ENCODE results near the gene KLHDC10.
"Not testable (repeated sequence)": the region's sequence is repeated elsewhere in the genome, so short reads cannot be mapped to it uniquely, and the experiment has no call there.

Gene KLHDC10

GRCh38 chr7:130179631-130180030 is 109.3 kb downstream of the KLHDC10 start:
- no peaks in the 10 kb centered on the region for H3K27me3 ChIP-seq (replicated peaks in 2 of 5; ENCODE audit: control insufficient read depth in 4 of 5, insufficient read depth in 5 of 5, low read length in 4 of 5)
- H3K4me3 ChIP-seq (ENCODE audit: control insufficient read depth in 1 of 7, extremely low read depth in 1 of 7, insufficient read depth in 4 of 7, low read depth in 2 of 7, low read length in 6 of 7): no peak overlapping the region
- no peak overlapping the region for H3K27ac ChIP-seq (ENCODE audit: insufficient read depth in 1 of 2, low read depth in 1 of 2, low read length in 2 of 2, poor library complexity in 1 of 2, severe bottlenecking in 2 of 2)
- ChIA-PET CTCF (no interaction called here), POLR2A (no interaction called here)
- no CpG with 5 or more reads among the region's 2 CpGs for WGBS (ENCODE audit: insufficient coverage)
- H3K36me3 ChIP-seq (ENCODE audit: control insufficient read depth in 4 of 4, insufficient read depth in 4 of 4, low read length in 3 of 4): peaks cover 13 to 48% (median 28%) of the 10 kb centered on the region in 4 experiments
- H3K9me3 ChIP-seq (ENCODE audit: control extremely low read depth in 1 of 5, control insufficient read depth in 4 of 5, insufficient read depth in 2 of 5, low read depth in 1 of 5, low read length in 4 of 5): no peaks in the 10 kb centered on the region
- peaks cover 0 to 2% (median 0%) of the 10 kb centered on the region in 4 experiments for H3K4me1 ChIP-seq (ENCODE audit: control extremely low read depth in 1 of 4, control insufficient read depth in 4 of 4, insufficient read depth in 4 of 4, low read length in 3 of 4)
- no peak for DNase-seq

- H3K4me3 ChIP-seq (ENCODE audit: control insufficient read depth in 1 of 7, extremely low read depth in 1 of 7, insufficient read depth in 4 of 7, low read depth in 2 of 7, low read length in 6 of 7): no peak overlapping the region
Measured at GRCh38 chr7:130180571-130181262, 110.4 kb downstream of the KLHDC10 start.

GRCh38 chr7:130181263-130181605 is 110.9 kb downstream of the KLHDC10 start:
- H3K4me3 ChIP-seq (ENCODE audit: control insufficient read depth in 1 of 7, extremely low read depth in 1 of 7, insufficient read depth in 4 of 7, low read depth in 2 of 7, low read length in 6 of 7): no peak overlapping the region
- no peak overlapping the region for H3K27ac ChIP-seq (ENCODE audit: insufficient read depth in 1 of 2, low read depth in 1 of 2, low read length in 2 of 2, poor library complexity in 1 of 2, severe bottlenecking in 2 of 2)
- WGBS (ENCODE audit: insufficient coverage): 92% methylated on average over 2 of the region's 2 CpGs
- peaks cover 14 to 45% (median 26%) of the 10 kb centered on the region in 4 experiments for H3K36me3 ChIP-seq (ENCODE audit: control insufficient read depth in 4 of 4, insufficient read depth in 4 of 4, low read length in 3 of 4)
- DNase-seq: no peak
- no peaks in the 10 kb centered on the region for H3K27me3 ChIP-seq (replicated peaks in 2 of 5; ENCODE audit: control insufficient read depth in 4 of 5, insufficient read depth in 5 of 5, low read length in 4 of 5)
- H3K9me3 ChIP-seq (ENCODE audit: control extremely low read depth in 1 of 5, control insufficient read depth in 4 of 5, insufficient read depth in 2 of 5, low read depth in 1 of 5, low read length in 4 of 5): no peaks in the 10 kb centered on the region
- POLR2A ChIA-PET: interaction anchor here (0.7 kb wide), 1 partner anchor 1273 kb away, joined by 3 read pairs; no protein-coding TSS in a partner anchor
- H3K4me1 ChIP-seq (ENCODE audit: control extremely low read depth in 1 of 4, control insufficient read depth in 4 of 4, insufficient read depth in 4 of 4, low read length in 3 of 4): peaks cover 0 to 2% (median 0%) of the 10 kb centered on the region in 4 experiments
- CTCF ChIA-PET: interaction anchor here (0.6 to 3.2 kb wide), 3 partner anchors 11 to 20 kb away, joined by 3 to 10 read pairs (median 3); no protein-coding TSS in a partner anchor

More at GRCh38 chr7:130180571-130181262, 110.4 kb downstream of the KLHDC10 start:
- WGBS (ENCODE audit: insufficient coverage): 100% methylated on average over 7 of the region's 9 CpGs
- Histone ChIP-seq H3K27me3 (replicated peaks in 2 of 5; ENCODE audit: control insufficient read depth in 4 of 5, insufficient read depth in 5 of 5, low read length in 4 of 5) (no peaks in the 10 kb centered on the region), H3K27ac (ENCODE audit: insufficient read depth in 1 of 2, low read depth in 1 of 2, low read length in 2 of 2, poor library complexity in 1 of 2, severe bottlenecking in 2 of 2) (no peak overlapping the region), H3K4me1 (ENCODE audit: control extremely low read depth in 1 of 4, control insufficient read depth in 4 of 4, insufficient read depth in 4 of 4, low read length in 3 of 4) (peaks cover 0 to 2% (median 0%) of the 10 kb centered on the region in 4 experiments), H3K9me3 (ENCODE audit: control extremely low read depth in 1 of 5, control insufficient read depth in 4 of 5, insufficient read depth in 2 of 5, low read depth in 1 of 5, low read length in 4 of 5) (no peaks in the 10 kb centered on the region), H3K36me3 (ENCODE audit: control insufficient read depth in 4 of 4, insufficient read depth in 4 of 4, low read length in 3 of 4) (peaks cover 14 to 45% (median 26%) of the 10 kb centered on the region in 4 experiments)
- DNase-seq: no peak
- ChIA-PET POLR2A (no interaction called here), CTCF (interaction anchor here (3.2 kb wide), 1 partner anchor 11 kb away, joined by 10 read pairs; no protein-coding TSS in a partner anchor)

- no CpG with 5 or more reads among the region's 2 CpGs for WGBS (ENCODE audit: insufficient coverage)
- CTCF ChIA-PET: interaction anchor here (1.0 to 3.2 kb wide), 2 partner anchors 9 to 265 kb away, joined by 3 to 10 read pairs; no protein-coding TSS in a partner anchor
Measured at GRCh38 chr7:130182990-130183389, 112.7 kb downstream of the KLHDC10 start.

GRCh38 chr7:130184349-130184748 is 114.0 kb downstream of the KLHDC10 start:
- H3K36me3 ChIP-seq (ENCODE audit: control insufficient read depth in 4 of 4, insufficient read depth in 4 of 4, low read length in 3 of 4): peaks cover 12 to 37% (median 25%) of the 10 kb centered on the region in 4 experiments
- H3K4me1 ChIP-seq (ENCODE audit: control extremely low read depth in 1 of 4, control insufficient read depth in 4 of 4, insufficient read depth in 4 of 4, low read length in 3 of 4); H3K27ac ChIP-seq (ENCODE audit: insufficient read depth in 1 of 2, low read depth in 1 of 2, low read length in 2 of 2, poor library complexity in 1 of 2, severe bottlenecking in 2 of 2); CTCF ChIA-PET; DNase-seq; H3K9me3 ChIP-seq (ENCODE audit: control extremely low read depth in 1 of 5, control insufficient read depth in 4 of 5, insufficient read depth in 2 of 5, low read depth in 1 of 5, low read length in 4 of 5); POLR2A ChIA-PET; H3K27me3 ChIP-seq (replicated peaks in 2 of 5; ENCODE audit: control insufficient read depth in 4 of 5, insufficient read depth in 5 of 5, low read length in 4 of 5); H3K4me3 ChIP-seq (ENCODE audit: control insufficient read depth in 1 of 7, extremely low read depth in 1 of 7, insufficient read depth in 4 of 7, low read depth in 2 of 7, low read length in 6 of 7): not testable (repeated sequence)
- WGBS (ENCODE audit: insufficient coverage): 100% methylated on average over 1 of the region's 5 CpGs

More at GRCh38 chr7:130182990-130183389, 112.7 kb downstream of the KLHDC10 start:
- DNase-seq: no peak
- Histone ChIP-seq H3K27me3 (replicated peaks in 2 of 5; ENCODE audit: control insufficient read depth in 4 of 5, insufficient read depth in 5 of 5, low read length in 4 of 5) (no peaks in the 10 kb centered on the region), H3K27ac (ENCODE audit: insufficient read depth in 1 of 2, low read depth in 1 of 2, low read length in 2 of 2, poor library complexity in 1 of 2, severe bottlenecking in 2 of 2) (no peak overlapping the region), H3K4me3 (ENCODE audit: control insufficient read depth in 1 of 7, extremely low read depth in 1 of 7, insufficient read depth in 4 of 7, low read depth in 2 of 7, low read length in 6 of 7) (no peak overlapping the region), H3K36me3 (ENCODE audit: control insufficient read depth in 4 of 4, insufficient read depth in 4 of 4, low read length in 3 of 4) (peaks cover 14 to 41% (median 26%) of the 10 kb centered on the region in 4 experiments), H3K4me1 (ENCODE audit: control extremely low read depth in 1 of 4, control insufficient read depth in 4 of 4, insufficient read depth in 4 of 4, low read length in 3 of 4) (peaks cover 0 to 2% (median 0%) of the 10 kb centered on the region in 4 experiments), H3K9me3 (ENCODE audit: control extremely low read depth in 1 of 5, control insufficient read depth in 4 of 5, insufficient read depth in 2 of 5, low read depth in 1 of 5, low read length in 4 of 5) (no peaks in the 10 kb centered on the region)
- POLR2A ChIA-PET: no interaction called here

All from common myeloid progenitor, CD34-positive (primary cell).